Mesenchymal stem cell (in vitro differentiated cells and primary cell): Measurements from ENCODE around the gene PCDHAC2.

Experiments
- DNase-seq: peaks from one replicate; pipeline ENCODE4 v3.0.0-alpha.2; 2013
- H2AFZ ChIP-seq: one replicate; pipeline ENCODE4 v1.6.1; 2013; ENCODE audit warnings: low read depth, mild to moderate bottlenecking, control low read depth, inconsistent platforms, low read length, moderate library complexity
- H2AK5ac ChIP-seq: 2 replicates; pipeline ENCODE4 v1.6.1; 2013; ENCODE audit warnings: low read length, moderate library complexity, mild to moderate bottlenecking, inconsistent platforms; ENCODE audit not compliant: severe bottlenecking
- H2BK120ac ChIP-seq: one replicate; pipeline ENCODE4 v1.6.1; 2013; ENCODE audit warnings: low read depth, mild to moderate bottlenecking, inconsistent platforms, low read length, moderate library complexity
- H2BK12ac ChIP-seq, 2 experiments: one replicate each; pipeline ENCODE4 v1.6.1; 2013; ENCODE audit warnings: inconsistent platforms in 2 of 2, low read length in 2 of 2, mild to moderate bottlenecking in 2 of 2, moderate library complexity in 2 of 2, control low read depth in 1 of 2
- H2BK15ac ChIP-seq: one replicate; pipeline ENCODE4 v1.6.1; 2013; ENCODE audit warnings: mild to moderate bottlenecking, low read depth, inconsistent platforms; ENCODE audit not compliant: poor library complexity, severe bottlenecking
- H2BK5ac ChIP-seq: 2 replicates; pipeline ENCODE4 v1.6.1; 2013; ENCODE audit warnings: low read depth, mild to moderate bottlenecking, low read length, control low read depth, inconsistent platforms; ENCODE audit not compliant: poor library complexity, severe bottlenecking
- H3K14ac ChIP-seq, 2 experiments: one replicate each; pipeline ENCODE4 v1.6.1; 2013; ENCODE audit warnings: inconsistent platforms in 2 of 2, low read length in 2 of 2, control low read depth in 1 of 2, mild to moderate bottlenecking in 1 of 2, moderate library complexity in 1 of 2
- H3K18ac ChIP-seq, 2 experiments: one replicate each; pipeline ENCODE4 v1.6.1; 2013; ENCODE audit warnings: inconsistent platforms in 2 of 2, low read length in 2 of 2, control low read depth in 1 of 2, low read depth in 1 of 2, mild to moderate bottlenecking in 1 of 2
- H3K23ac ChIP-seq, 2 experiments: one replicate each; pipeline ENCODE4 v1.6.1; 2013; ENCODE audit warnings: inconsistent platforms in 2 of 2, low read length in 2 of 2, mild to moderate bottlenecking in 2 of 2, moderate library complexity in 2 of 2, control low read depth in 1 of 2
- H3K27ac ChIP-seq: 2 replicates; pipeline ENCODE4 v1.5.1; 2013; ENCODE audit warnings: mild to moderate bottlenecking, moderate library complexity, low read length, control low read depth, inconsistent platforms; ENCODE audit not compliant: poor library complexity, severe bottlenecking
- H3K27me3 ChIP-seq, 2 experiments: 2 replicates each; pipeline versions ENCODE4 v1.6.1 to v1.7.0; 2013; ENCODE audit warnings: low read length in 2 of 2, mild to moderate bottlenecking in 2 of 2, moderate library complexity in 2 of 2, control low read depth in 1 of 2, inconsistent platforms in 1 of 2; ENCODE audit not compliant: control insufficient read depth in 1 of 2, insufficient read depth in 1 of 2
- H3K36me3 ChIP-seq, 2 experiments: 2 replicates each; pipeline versions ENCODE4 v1.6.1 to v1.7.0; 2013; ENCODE audit warnings: low read length in 2 of 2, control low read depth in 1 of 2, inconsistent platforms in 1 of 2, low read depth in 1 of 2, mild to moderate bottlenecking in 1 of 2; ENCODE audit not compliant: insufficient read depth in 2 of 2, control insufficient read depth in 1 of 2
- H3K4ac ChIP-seq, 2 experiments: one replicate each; pipeline ENCODE4 v1.6.1; 2013; ENCODE audit warnings: inconsistent platforms in 2 of 2, low read length in 2 of 2, mild to moderate bottlenecking in 2 of 2, moderate library complexity in 2 of 2, control low read depth in 1 of 2, low read depth in 1 of 2
- H3K4me1 ChIP-seq: 2 replicates; pipeline ENCODE4 v1.6.1; 2013; ENCODE audit warnings: low read depth, low read length, control low read depth; ENCODE audit not compliant: control insufficient read depth, insufficient read depth
- H3K4me2 ChIP-seq: 2 replicates; pipeline ENCODE4 v1.6.1; 2013; ENCODE audit warnings: low read length, mild to moderate bottlenecking, inconsistent platforms; ENCODE audit not compliant: poor library complexity, severe bottlenecking
- H3K4me3 ChIP-seq, 2 experiments: 2 replicates each; pipeline versions ENCODE4 v1.5.1 to v1.7.0; 2013; ENCODE audit warnings: low read length in 2 of 2, mild to moderate bottlenecking in 2 of 2, control low read depth in 1 of 2, low read depth in 1 of 2; ENCODE audit not compliant: insufficient read depth in 1 of 2
- H3K79me1 ChIP-seq: replicated peaks from 2 replicates; pipeline ENCODE4 v1.6.1; 2013; ENCODE audit warnings: mild to moderate bottlenecking, control low read depth, low read length, inconsistent platforms; ENCODE audit not compliant: poor library complexity, severe bottlenecking
- H3K9ac ChIP-seq: 2 replicates; pipeline ENCODE4 v1.7.0; 2013; ENCODE audit warnings: mild to moderate bottlenecking, low read length, moderate library complexity
- H3K9me3 ChIP-seq: 2 replicates; pipeline ENCODE4 v1.7.0; 2013; ENCODE audit warnings: mild to moderate bottlenecking, low read length; ENCODE audit not compliant: control insufficient read depth
- H4K8ac ChIP-seq: one replicate; pipeline ENCODE4 v1.6.1; 2013; ENCODE audit warnings: inconsistent platforms, mild to moderate bottlenecking, low read length, moderate library complexity
- H4K91ac ChIP-seq: one replicate; pipeline ENCODE4 v1.6.1; 2013; ENCODE audit warnings: mild to moderate bottlenecking, low read length, inconsistent platforms
- WGBS: methylation state at CpG from one replicate; pipeline ENCODE4 v1.1.7; 2013; ENCODE audit warnings: mixed read lengths; 5-methylcytosine and 5-hydroxymethylcytosine counted together

PCDHAC2 gene

DNA sequence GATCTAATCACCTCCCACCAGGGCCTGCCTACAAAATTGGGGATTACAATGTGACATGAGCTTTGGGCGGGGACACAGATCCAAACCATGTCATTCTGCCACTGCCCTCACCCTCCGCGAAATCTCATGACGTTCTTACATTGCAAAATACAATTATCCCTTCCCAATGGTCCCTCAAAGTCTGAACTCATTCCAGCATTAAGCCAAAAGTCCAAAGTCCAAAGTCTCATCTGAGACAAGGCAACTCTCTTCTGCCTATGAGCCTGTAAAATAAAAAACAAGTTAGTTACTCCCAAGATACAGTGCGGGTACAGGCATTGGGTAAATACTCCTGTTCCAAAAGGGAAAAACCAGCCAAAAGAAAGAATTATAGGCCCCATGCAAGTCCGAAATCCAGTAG lies 14.6 kb upstream of the PCDHAC2 start:
- Histone ChIP-seq H4K8ac (no peak overlapping the region), H2BK15ac (no peak overlapping the region), H3K23ac (no peak overlapping the region), H3K27me3 (no peaks in the 10 kb centered on the region), H2BK5ac (no peak overlapping the region), H3K4me2 (no peak overlapping the region), H3K14ac (no peak overlapping the region), H3K79me1 (no peaks in the 10 kb centered on the region), H4K91ac (no peak overlapping the region), H3K4me3 (no peak overlapping the region), H2AK5ac (no peak overlapping the region), H2AFZ (no peak overlapping the region), H3K36me3 (no peaks in the 10 kb centered on the region), H2BK120ac (no peak overlapping the region), H3K18ac (no peak overlapping the region), H3K4me1 (no peaks in the 10 kb centered on the region), H3K9me3 (peaks cover 7% of the 10 kb centered on the region), H2BK12ac (no peak overlapping the region), H3K27ac (no peak overlapping the region), H3K4ac (no peak overlapping the region), H3K9ac (no peak overlapping the region)
- 82% methylated on average over 6 of the region's 6 CpGs for WGBS
- no peak for DNase-seq

DNA sequence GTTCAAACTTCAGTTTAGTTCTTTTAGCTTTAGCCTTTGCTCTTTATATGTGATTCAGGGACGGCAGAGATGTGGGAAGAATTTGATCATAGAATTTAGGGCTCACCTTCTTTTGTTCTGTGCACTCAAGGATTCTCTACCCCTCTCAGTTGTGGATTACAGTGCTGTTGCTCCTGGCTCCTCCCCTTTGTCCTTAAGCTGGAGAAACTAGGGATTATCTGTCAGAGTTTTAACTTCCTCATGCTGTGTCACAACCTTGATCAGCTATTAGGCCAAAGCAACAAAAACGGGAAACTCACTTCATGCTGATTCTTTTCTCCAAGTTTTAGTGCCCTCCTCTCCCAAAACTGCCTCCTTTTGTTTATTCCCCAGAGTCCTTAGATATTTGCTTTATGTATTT lies 13.0 kb upstream of the PCDHAC2 start:
- Histone ChIP-seq H3K4me1 (no peaks in the 10 kb centered on the region), H3K36me3 (no peaks in the 10 kb centered on the region), H3K4me3 (no peak overlapping the region), H2BK15ac (no peak overlapping the region), H2BK12ac (no peak overlapping the region), H2AK5ac (no peak overlapping the region), H2AFZ (no peak overlapping the region), H3K27me3 (no peaks in the 10 kb centered on the region), H3K23ac (no peak overlapping the region), H3K14ac (no peak overlapping the region), H2BK120ac (no peak overlapping the region), H3K4me2 (no peak overlapping the region), H3K79me1 (no peaks in the 10 kb centered on the region), H4K91ac (no peak overlapping the region), H3K4ac (no peak overlapping the region), H4K8ac (no peak overlapping the region), H3K18ac (no peak overlapping the region), H3K9ac (no peak overlapping the region), H2BK5ac (no peak overlapping the region), H3K9me3 (peaks cover 7% of the 10 kb centered on the region), H3K27ac (no peak overlapping the region)
- 40% methylated on average over 2 of the region's 2 CpGs for WGBS
- no peak for DNase-seq

DNA sequence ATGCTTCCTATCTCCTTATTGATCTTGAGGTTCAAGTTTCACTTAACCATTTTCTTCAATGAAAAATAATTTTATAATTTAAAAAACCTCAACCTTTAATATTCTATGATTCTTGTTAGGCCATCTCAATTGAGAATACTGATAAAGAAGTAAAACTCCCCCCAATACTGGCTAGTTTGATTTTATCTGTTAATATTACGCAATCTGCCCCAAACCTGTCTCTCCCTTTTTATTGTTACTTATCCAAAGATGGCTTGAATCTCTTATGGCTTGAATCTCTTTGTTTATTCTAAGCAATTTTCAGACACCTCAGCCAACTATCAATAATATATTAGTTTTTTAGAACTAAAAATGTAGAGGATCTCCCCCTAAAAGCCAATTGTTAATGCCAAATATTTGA lies 4.1 kb upstream of the PCDHAC2 start:
- Histone ChIP-seq H3K14ac (no peak overlapping the region), H2BK12ac (no peak overlapping the region), H3K4me2 (no peak overlapping the region), H3K4me1 (peaks cover 11% of the 10 kb centered on the region), H3K27ac (no peak overlapping the region), H3K9me3 (no peaks in the 10 kb centered on the region), H2BK5ac (no peak overlapping the region), H3K79me1 (no peaks in the 10 kb centered on the region), H3K4ac (no peak overlapping the region), H3K9ac (no peak overlapping the region), H2AK5ac (no peak overlapping the region), H3K4me3 (no peak overlapping the region), H2BK120ac (no peak overlapping the region), H2BK15ac (no peak overlapping the region), H4K8ac (no peak overlapping the region), H3K18ac (no peak overlapping the region), H4K91ac (no peak overlapping the region), H3K23ac (no peak overlapping the region), H3K27me3 (peaks cover 7 to 28% of the 10 kb centered on the region in 2 experiments), H2AFZ (no peak overlapping the region), H3K36me3 (peaks cover 0 to 6% of the 10 kb centered on the region in 2 experiments)
- WGBS = 100% methylated on average over 1 of the region's 1 CpG
- DNase-seq = no peak

DNA sequence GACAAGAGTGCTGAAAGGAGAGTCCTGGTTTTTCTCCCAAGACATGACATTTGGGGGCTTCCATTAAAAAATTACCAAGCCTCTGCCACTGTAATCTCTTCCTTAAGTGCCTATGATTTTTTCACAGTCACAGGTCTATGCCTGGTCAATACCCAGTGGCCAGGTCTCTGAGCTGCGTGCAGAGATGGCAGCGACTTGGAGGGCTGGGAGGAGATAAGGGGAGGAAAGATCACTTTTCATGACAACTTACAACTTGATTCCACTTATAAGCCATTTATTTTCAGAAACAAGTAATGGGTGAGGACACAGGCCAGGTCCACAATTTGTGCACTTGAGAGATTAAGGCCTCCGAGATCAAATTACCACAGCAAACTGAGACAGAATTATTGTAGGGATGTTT lies 1.9 kb upstream of the PCDHAC2 start:
- no peak overlapping the region for H3K27ac ChIP-seq
- no peak overlapping the region for H2BK5ac ChIP-seq
- H2BK120ac ChIP-seq = no peak overlapping the region
- H3K23ac ChIP-seq = no peak overlapping the region
- no peaks in the 10 kb centered on the region for H3K9me3 ChIP-seq
- no peak overlapping the region for H2BK15ac ChIP-seq
- H3K9ac ChIP-seq = no peak overlapping the region
- H3K4me2 ChIP-seq = no peak overlapping the region
- H3K4ac ChIP-seq = no peak overlapping the region
- H3K36me3 ChIP-seq = peaks cover 0 to 12% of the 10 kb centered on the region in 2 experiments
- no peaks in the 10 kb centered on the region for H3K79me1 ChIP-seq
- DNase-seq = no peak
- H4K91ac ChIP-seq = no peak overlapping the region
- H3K18ac ChIP-seq = no peak overlapping the region
- peaks cover 13% of the 10 kb centered on the region for H3K4me1 ChIP-seq
- no peak overlapping the region for H3K4me3 ChIP-seq
- H3K27me3 ChIP-seq = peaks cover 13 to 40% of the 10 kb centered on the region in 2 experiments
- no peak overlapping the region for H2AFZ ChIP-seq
- H2AK5ac ChIP-seq = no peak overlapping the region
- H3K14ac ChIP-seq = no peak overlapping the region
- no peak overlapping the region for H4K8ac ChIP-seq
- no peak overlapping the region for H2BK12ac ChIP-seq
- WGBS = 100% methylated on average over 1 of the region's 3 CpGs
